ENCODE data around the gene TBL3. TPM values are rescaled to one million over a fixed set of nuclear protein-coding genes. Genes with fewer than 3 reads are reported as not detected.
A peak's percentile ranks its signal among the peaks of the same experiment; 100 is the strongest.

The TBL3 gene
- total RNA-seq, 1 experiment from 2014 or later: 73.4 TPM

DNA sequence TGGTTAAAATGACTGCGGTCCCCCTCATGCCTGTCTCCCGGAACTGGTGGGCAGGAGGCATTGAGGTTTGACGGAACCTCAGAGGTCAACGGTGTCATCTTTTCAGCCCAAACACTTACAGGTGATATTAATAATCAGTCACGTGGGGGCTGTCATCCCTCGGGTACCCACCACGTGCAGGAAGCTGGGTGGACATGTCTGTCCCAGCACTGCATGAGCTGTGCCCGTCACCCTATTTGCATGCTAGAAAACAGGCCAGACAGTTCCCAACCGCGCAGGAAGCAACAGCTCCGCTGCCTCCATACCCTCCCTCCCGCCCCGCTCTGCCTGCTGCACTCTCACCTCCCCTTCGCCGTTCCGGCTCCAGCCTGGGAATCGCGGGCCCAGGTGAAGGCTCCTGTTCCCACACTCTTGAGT is 19.3 kb downstream of the TBL3 start (continued):
- TF ChIP-seq, protein P1, sequence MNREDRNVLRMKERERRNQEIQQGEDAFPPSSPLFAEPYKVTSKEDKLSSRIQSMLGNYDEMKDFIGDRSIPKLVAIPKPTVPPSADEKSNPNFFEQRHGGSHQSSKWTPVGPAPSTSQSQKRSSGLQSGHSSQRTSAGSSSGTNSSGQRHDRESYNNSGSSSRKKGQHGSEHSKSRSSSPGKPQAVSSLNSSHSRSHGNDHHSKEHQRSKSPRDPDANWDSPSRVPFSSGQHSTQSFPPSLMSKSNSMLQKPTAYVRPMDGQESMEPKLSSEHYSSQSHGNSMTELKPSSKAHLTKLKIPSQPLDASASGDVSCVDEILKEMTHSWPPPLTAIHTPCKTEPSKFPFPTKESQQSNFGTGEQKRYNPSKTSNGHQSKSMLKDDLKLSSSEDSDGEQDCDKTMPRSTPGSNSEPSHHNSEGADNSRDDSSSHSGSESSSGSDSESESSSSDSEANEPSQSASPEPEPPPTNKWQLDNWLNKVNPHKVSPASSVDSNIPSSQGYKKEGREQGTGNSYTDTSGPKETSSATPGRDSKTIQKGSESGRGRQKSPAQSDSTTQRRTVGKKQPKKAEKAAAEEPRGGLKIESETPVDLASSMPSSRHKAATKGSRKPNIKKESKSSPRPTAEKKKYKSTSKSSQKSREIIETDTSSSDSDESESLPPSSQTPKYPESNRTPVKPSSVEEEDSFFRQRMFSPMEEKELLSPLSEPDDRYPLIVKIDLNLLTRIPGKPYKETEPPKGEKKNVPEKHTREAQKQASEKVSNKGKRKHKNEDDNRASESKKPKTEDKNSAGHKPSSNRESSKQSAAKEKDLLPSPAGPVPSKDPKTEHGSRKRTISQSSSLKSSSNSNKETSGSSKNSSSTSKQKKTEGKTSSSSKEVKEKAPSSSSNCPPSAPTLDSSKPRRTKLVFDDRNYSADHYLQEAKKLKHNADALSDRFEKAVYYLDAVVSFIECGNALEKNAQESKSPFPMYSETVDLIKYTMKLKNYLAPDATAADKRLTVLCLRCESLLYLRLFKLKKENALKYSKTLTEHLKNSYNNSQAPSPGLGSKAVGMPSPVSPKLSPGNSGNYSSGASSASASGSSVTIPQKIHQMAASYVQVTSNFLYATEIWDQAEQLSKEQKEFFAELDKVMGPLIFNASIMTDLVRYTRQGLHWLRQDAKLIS (CRISPR knock-in tag; IDR thresholded peaks at IDR 0.05; ENCODE audit: borderline replicate concordance): no peak
- TF ChIP-seq NFYB (CRISPR knock-in tag; conservative IDR thresholded peaks at IDR 0.05; ENCODE audit: low read depth) (no peak), CREM (CRISPR knock-in tag; IDR thresholded peaks at IDR 0.05) (no peak), SOX15 (CRISPR knock-in tag; IDR thresholded peaks at IDR 0.05) (no peak), GRHL2 (CRISPR knock-in tag; IDR thresholded peaks at IDR 0.05; ENCODE audit: insufficient replicate concordance, severe bottlenecking) (no peak), NR2C2 (CRISPR knock-in tag; IDR thresholded peaks at IDR 0.05) (no peak), SP1 (CRISPR knock-in tag; conservative IDR thresholded peaks at IDR 0.05) (no peak), NFE2L1 (CRISPR knock-in tag; IDR thresholded peaks at IDR 0.05) (no peak), CBFB (CRISPR knock-in tag; IDR thresholded peaks at IDR 0.05; ENCODE audit: low read depth) (no peak), KAT7 (CRISPR knock-in tag; IDR thresholded peaks at IDR 0.05; ENCODE audit: borderline replicate concordance) (no peak), FOXK1 (CRISPR knock-in tag; IDR thresholded peaks at IDR 0.05) (no peak)
- TF ChIP-seq, protein P2, sequence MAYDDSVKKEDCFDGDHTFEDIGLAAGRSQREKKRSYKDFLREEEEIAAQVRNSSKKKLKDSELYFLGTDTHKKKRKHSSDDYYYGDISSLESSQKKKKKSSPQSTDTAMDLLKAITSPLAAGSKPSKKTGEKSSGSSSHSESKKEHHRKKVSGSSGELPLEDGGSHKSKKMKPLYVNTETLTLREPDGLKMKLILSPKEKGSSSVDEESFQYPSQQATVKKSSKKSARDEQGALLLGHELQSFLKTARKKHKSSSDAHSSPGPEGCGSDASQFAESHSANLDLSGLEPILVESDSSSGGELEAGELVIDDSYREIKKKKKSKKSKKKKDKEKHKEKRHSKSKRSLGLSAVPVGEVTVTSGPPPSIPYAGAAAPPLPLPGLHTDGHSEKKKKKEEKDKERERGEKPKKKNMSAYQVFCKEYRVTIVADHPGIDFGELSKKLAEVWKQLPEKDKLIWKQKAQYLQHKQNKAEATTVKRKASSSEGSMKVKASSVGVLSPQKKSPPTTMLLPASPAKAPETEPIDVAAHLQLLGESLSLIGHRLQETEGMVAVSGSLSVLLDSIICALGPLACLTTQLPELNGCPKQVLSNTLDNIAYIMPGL (CRISPR knock-in tag; IDR thresholded peaks at IDR 0.05): no peak

DNA sequence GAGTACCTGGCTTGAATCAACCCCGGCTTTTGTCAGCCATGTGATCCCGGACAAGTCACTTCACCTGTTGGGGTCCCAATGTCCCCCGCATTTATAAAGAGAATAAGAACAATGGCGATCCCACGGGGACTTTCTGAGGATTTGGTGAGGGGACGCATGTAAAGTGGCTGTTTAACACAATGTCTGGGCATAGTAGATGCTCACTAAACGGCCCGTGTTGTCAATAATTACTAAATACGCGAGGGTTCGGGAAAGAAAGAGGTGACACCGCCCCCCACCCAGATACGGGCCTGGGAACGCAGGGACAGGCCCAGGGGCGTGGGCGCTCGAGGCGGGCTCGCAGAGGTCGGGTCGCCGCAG is 19.7 kb downstream of the TBL3 start:
- POLR2A ChIA-PET: interaction anchor here (0.7 to 1.7 kb wide), 6 partner anchors 13 to 164 kb away, joined by 3 to 13 read pairs (median 4); partner anchors contain the start of genes MSRB1, RPS2, TBL3 and TRAF7

More for the DNA sequence above, 19.7 kb downstream of the TBL3 start:
- peaks cover 24% of the 10 kb centered on the region for H3K27me3 Mint-ChIP-seq (ENCODE audit: low read depth)
- no peak for TF ChIP-seq ATF1 (CRISPR knock-in tag; IDR thresholded peaks at IDR 0.05)
- TF ChIP-seq, protein P3, sequence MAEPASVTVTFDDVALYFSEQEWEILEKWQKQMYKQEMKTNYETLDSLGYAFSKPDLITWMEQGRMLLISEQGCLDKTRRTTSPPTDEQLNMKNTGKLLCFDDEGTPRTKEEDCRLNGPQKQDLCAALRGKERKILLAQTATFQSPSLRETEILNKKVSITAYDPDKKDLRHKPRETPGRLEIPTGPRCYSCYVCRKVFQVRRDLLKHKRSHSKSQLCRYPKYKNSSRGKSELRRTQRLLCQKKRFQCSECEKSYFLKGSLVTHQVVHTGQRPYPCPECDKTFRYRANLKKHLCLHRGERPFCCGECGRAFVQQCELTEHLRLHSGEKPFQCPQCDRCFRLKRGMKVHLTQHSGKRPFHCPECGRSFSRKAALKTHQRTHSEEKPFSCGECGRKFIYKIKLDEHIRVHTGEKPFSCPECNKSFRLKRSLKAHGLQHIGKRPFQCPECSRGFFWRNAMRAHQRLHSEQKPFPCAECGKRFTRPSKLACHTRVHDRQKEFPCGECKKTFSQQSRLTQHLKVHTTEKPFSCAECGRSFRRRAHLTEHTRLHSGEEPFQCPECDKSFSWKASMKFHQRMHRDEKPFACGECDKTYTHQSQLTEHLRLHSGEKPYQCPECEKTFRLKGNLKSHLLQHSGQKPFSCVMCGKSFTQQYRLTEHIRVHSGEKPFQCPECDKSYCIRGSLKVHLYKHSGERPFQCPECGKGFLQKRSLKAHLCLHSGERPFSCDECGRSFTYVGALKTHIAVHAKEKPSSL (CRISPR knock-in tag; conservative IDR thresholded peaks at IDR 0.05): no peak
- TF ChIP-seq ZNF416 (CRISPR knock-in tag; IDR thresholded peaks at IDR 0.05): no peak
- TF ChIP-seq, protein P4, sequence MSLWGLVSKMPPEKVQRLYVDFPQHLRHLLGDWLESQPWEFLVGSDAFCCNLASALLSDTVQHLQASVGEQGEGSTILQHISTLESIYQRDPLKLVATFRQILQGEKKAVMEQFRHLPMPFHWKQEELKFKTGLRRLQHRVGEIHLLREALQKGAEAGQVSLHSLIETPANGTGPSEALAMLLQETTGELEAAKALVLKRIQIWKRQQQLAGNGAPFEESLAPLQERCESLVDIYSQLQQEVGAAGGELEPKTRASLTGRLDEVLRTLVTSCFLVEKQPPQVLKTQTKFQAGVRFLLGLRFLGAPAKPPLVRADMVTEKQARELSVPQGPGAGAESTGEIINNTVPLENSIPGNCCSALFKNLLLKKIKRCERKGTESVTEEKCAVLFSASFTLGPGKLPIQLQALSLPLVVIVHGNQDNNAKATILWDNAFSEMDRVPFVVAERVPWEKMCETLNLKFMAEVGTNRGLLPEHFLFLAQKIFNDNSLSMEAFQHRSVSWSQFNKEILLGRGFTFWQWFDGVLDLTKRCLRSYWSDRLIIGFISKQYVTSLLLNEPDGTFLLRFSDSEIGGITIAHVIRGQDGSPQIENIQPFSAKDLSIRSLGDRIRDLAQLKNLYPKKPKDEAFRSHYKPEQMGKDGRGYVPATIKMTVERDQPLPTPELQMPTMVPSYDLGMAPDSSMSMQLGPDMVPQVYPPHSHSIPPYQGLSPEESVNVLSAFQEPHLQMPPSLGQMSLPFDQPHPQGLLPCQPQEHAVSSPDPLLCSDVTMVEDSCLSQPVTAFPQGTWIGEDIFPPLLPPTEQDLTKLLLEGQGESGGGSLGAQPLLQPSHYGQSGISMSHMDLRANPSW (CRISPR knock-in tag; conservative IDR thresholded peaks at IDR 0.05; ENCODE audit: low read depth): no peak
- no peak for TF ChIP-seq ZNF317 (CRISPR knock-in tag; IDR thresholded peaks at IDR 0.05; ENCODE audit: borderline replicate concordance, low read depth)
- no peak for TF ChIP-seq MXD4 (CRISPR knock-in tag; IDR thresholded peaks at IDR 0.05; ENCODE audit: borderline replicate concordance)
- TF ChIP-seq, protein P5, sequence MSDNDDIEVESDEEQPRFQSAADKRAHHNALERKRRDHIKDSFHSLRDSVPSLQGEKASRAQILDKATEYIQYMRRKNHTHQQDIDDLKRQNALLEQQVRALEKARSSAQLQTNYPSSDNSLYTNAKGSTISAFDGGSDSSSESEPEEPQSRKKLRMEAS (CRISPR knock-in tag; IDR thresholded peaks at IDR 0.05): no peak
- TF ChIP-seq, protein P6, sequence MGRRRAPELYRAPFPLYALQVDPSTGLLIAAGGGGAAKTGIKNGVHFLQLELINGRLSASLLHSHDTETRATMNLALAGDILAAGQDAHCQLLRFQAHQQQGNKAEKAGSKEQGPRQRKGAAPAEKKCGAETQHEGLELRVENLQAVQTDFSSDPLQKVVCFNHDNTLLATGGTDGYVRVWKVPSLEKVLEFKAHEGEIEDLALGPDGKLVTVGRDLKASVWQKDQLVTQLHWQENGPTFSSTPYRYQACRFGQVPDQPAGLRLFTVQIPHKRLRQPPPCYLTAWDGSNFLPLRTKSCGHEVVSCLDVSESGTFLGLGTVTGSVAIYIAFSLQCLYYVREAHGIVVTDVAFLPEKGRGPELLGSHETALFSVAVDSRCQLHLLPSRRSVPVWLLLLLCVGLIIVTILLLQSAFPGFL (CRISPR knock-in tag; IDR thresholded peaks at IDR 0.05; ENCODE audit: borderline replicate concordance): no peak
- TF ChIP-seq, protein P7, sequence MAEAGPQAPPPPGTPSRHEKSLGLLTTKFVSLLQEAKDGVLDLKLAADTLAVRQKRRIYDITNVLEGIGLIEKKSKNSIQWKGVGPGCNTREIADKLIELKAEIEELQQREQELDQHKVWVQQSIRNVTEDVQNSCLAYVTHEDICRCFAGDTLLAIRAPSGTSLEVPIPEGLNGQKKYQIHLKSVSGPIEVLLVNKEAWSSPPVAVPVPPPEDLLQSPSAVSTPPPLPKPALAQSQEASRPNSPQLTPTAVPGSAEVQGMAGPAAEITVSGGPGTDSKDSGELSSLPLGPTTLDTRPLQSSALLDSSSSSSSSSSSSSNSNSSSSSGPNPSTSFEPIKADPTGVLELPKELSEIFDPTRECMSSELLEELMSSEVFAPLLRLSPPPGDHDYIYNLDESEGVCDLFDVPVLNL (CRISPR knock-in tag; IDR thresholded peaks at IDR 0.05; ENCODE audit: borderline replicate concordance, low read depth): no peak
- CTCF ChIA-PET: interaction anchor here (0.5 to 6.4 kb wide), 14 partner anchors 10 to 1208 kb away, joined by 3 to 59 read pairs (median 5); partner anchors contain the start of genes NTHL1 and TSC2
- DNase-seq (ENCODE audit: low spot score): no peak
- no peak for ATAC-seq
- peak overlapping the region; percentile 76 for H3K4me3 Mint-ChIP-seq
- H3K9me3 Mint-ChIP-seq: no peaks in the 10 kb centered on the region
- peaks cover 17% of the 10 kb centered on the region for H3K4me1 Mint-ChIP-seq
- H3K36me3 Mint-ChIP-seq: peaks cover under 1% of the 10 kb centered on the region; the same call in 1 of the 2 replicates
- peak overlapping the region; percentile 48; the same call in 1 of the 2 replicates for H3K27ac Mint-ChIP-seq
